GM12865 (cell line): ENCODE results near the gene TAS2R19.
"Not testable (repeated sequence)": the region's sequence is repeated elsewhere in the genome, so short reads cannot be mapped to it uniquely, and the experiment has no call there.

Experiments
- DNase-seq: peaks from one replicate; pipeline ENCODE4 v3.0.0; 2010; ENCODE audit warnings: low read depth
- H3K4me3 ChIP-seq: 2 replicates; pipeline ENCODE4 v1.5.1; 2011; ENCODE audit warnings: mild to moderate bottlenecking, low read depth, low read length, control low read depth
- CTCF ChIP-seq: IDR thresholded peaks from 2 replicates; pipeline ENCODE4 v1.5.1; 2011; ENCODE audit warnings: low read length, control low read depth, low read depth, inconsistent platforms; ENCODE audit not compliant: insufficient read depth; ENCODE audit errors: missing control alignments

TAS2R19 gene

DNA sequence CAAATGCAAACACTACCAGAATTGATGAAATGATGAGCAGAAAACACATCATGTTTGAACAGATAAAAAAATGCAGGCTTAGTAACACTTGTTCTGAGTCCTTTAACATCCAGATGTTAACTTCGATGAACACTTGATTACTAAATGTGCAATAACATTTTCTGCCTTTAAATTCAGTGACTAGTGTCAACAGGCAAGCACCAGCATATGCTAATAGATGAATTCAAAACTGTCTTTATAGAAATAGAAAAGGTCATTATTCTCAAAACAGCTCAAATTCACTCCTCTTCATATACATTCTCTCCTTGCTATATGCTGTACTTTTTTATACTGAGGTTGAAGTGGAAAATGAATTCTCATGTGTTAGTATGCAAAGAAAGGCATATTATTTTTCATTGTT lies at the start of gene TAS2R19:
TAS2R19 (minus strand) TSS at position 101 of the 400 bp plus-strand sequence; CDS start at position 52, 49 bp downstream.
- no peak for TF ChIP-seq CTCF
- H3K4me3 ChIP-seq = no peak within 1 kb of the TSS
- no peak for DNase-seq

- no peak for DNase-seq
- TF ChIP-seq CTCF = no peak
- no peak overlapping the region for H3K4me3 ChIP-seq
Measured at GRCh38 chr12:11071414-11071813, 49.0 kb upstream of the TAS2R19 start.

DNA sequence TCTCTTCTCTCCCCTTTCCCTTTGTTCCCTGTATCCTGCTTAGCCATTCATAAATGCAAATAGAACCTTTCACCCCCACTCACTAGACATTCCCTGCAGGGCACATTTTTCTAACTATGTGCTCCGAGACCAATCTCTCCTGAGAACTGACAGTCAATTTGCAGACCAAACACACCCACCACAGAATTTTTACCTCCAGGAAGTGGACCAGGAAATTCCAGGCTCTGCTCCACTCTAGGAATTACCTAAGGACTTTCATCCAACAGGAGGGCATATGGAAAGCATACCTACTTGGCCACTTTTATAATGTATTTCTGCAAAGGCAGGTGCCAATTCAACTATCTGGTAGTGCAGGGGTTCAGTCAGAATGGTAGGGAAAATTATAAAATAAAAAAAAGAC lies 48.6 kb upstream of the TAS2R19 start:
- no peak for DNase-seq
- no peak overlapping the region for H3K4me3 ChIP-seq
- no peak for TF ChIP-seq CTCF

- TF ChIP-seq CTCF = no peak
- H3K4me3 ChIP-seq = no peak overlapping the region
- DNase-seq = no peak
Measured at GRCh38 chr12:11069854-11070365, 47.5 kb upstream of the TAS2R19 start.

- DNase-seq = no peak
- no peak for TF ChIP-seq CTCF
- no peak overlapping the region for H3K4me3 ChIP-seq
Measured at GRCh38 chr12:11067514-11067913, 45.1 kb upstream of the TAS2R19 start.

- not testable (repeated sequence) for H3K4me3 ChIP-seq, DNase-seq
Measured at GRCh38 chr12:11062194-11062593, 39.8 kb upstream of the TAS2R19 start, which contains the start of gene TAS2R46. Gene TAS2R46, minus strand, starts transcription at chr12:11062294. Its CDS starts 0 bp downstream, at chr12:11062294.

- DNase-seq = no peak
- no peak for TF ChIP-seq CTCF
- H3K4me3 ChIP-seq = no peak overlapping the region
Measured at GRCh38 chr12:11059784-11060183, 37.4 kb upstream of the TAS2R19 start.

- no peak overlapping the region for H3K4me3 ChIP-seq
- no peak for DNase-seq
- no peak for TF ChIP-seq CTCF
Measured at GRCh38 chr12:11059041-11059440, 36.6 kb upstream of the TAS2R19 start.
